WERI-Rb-1 (cell line): ENCODE measurements around the gene BCAT1.

Experiments
- DNase-seq: peaks from one replicate; pipeline ENCODE4 v3.0.0-alpha.2; 2020
- H3K27ac ChIP-seq: fragments of 250-450 bp; sonication (Bioruptor Pico); 2 replicates; pipeline ENCODE4 v1.5.1; 2020; ENCODE audit warnings: mild to moderate bottlenecking, moderate library complexity
- H3K27me3 ChIP-seq: fragments of 250-450 bp; sonication (Bioruptor Pico); 2 replicates; pipeline ENCODE4 v1.5.1; 2021; ENCODE audit warnings: mild to moderate bottlenecking, low read depth, moderate library complexity; ENCODE audit not compliant: insufficient read depth, severe bottlenecking
- H3K36me3 ChIP-seq: fragments of 250-450 bp; sonication (Bioruptor Pico); 2 replicates; pipeline ENCODE4 v1.5.1; 2020; ENCODE audit warnings: mild to moderate bottlenecking, moderate library complexity
- H3K4me3 ChIP-seq: 2 replicates; pipeline ENCODE4 v1.5.1; 2011; ENCODE audit warnings: low read depth, mild to moderate bottlenecking, control low read depth, low read length
- H3K9me3 ChIP-seq: fragments of 250-450 bp; sonication (Bioruptor Pico); 2 replicates; pipeline ENCODE4 v1.5.1; 2021; ENCODE audit warnings: mild to moderate bottlenecking, moderate library complexity; ENCODE audit not compliant: severe bottlenecking
- CTCF ChIP-seq: IDR thresholded peaks from 2 replicates; pipeline ENCODE4 v1.5.1; 2011; ENCODE audit warnings: low read depth, mild to moderate bottlenecking, control low read depth, inconsistent platforms, low read length

BCAT1 gene

DNA sequence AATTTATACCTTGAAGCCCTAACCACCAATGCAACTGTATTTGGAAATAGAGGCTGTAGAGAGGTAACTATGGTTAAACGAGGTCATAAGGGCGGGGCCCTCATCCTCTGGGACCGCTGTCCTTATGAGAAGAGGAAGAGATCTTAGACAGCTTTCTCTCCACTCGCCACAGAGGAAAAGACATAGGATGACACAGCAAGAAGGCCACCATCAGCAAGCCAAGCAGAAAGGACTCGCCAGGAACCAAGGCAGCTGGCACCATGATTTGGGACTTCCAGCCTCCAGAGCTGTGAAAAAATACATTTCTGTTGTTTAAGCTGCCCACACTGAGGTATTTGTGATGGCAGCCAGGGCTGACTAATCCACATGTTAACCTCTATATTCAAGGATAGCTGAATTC, 30.4 kb upstream of the BCAT1 start:
- Histone ChIP-seq H3K36me3 (no peaks in the 10 kb centered on the region), H3K27ac (no peak overlapping the region), H3K4me3 (no peak overlapping the region), H3K27me3 (no peaks in the 10 kb centered on the region), H3K9me3 (no peaks in the 10 kb centered on the region)
- TF ChIP-seq CTCF: no peak
- DNase-seq: no peak

DNA sequence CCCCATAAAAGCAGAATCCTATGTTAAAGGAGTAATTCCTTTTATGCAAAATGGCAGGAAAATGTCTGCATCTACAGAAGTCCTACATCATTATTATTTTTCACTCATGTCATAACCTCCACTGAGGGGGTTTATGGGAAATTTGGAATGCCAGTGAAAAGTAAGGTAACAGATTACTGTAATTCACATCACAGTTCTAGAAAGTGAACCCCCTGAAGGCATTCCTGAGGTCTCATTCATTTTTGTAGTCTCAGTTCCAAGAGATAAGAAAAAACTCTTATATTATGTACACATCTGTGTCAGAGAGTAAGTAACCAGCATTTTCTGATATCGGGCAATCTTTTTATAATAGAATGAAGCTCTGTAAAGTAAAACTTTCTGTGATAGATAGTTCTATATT, 28.8 kb upstream of the BCAT1 start:
- Histone ChIP-seq H3K27ac (no peak overlapping the region), H3K4me3 (no peak overlapping the region), H3K36me3 (no peaks in the 10 kb centered on the region), H3K27me3 (no peaks in the 10 kb centered on the region), H3K9me3 (no peaks in the 10 kb centered on the region)
- TF ChIP-seq CTCF: no peak
- DNase-seq: no peak

GRCh38 chr12:24977060-24977459, 28.2 kb upstream of the BCAT1 start:
- Histone ChIP-seq H3K27me3 (no peaks in the 10 kb centered on the region), H3K4me3 (no peak overlapping the region), H3K36me3 (no peaks in the 10 kb centered on the region), H3K9me3 (no peaks in the 10 kb centered on the region), H3K27ac (no peak overlapping the region)
- no peak for DNase-seq
- no peak for TF ChIP-seq CTCF

GRCh38 chr12:24975425-24975824, 26.5 kb upstream of the BCAT1 start:
- H3K9me3 ChIP-seq: no peaks in the 10 kb centered on the region
- no peak overlapping the region for H3K27ac ChIP-seq
- H3K36me3 ChIP-seq: no peaks in the 10 kb centered on the region
- TF ChIP-seq CTCF: no peak
- H3K4me3 ChIP-seq: no peak overlapping the region
- H3K27me3 ChIP-seq: no peaks in the 10 kb centered on the region
- no peak for DNase-seq

- no peak for TF ChIP-seq CTCF
- H3K9me3 ChIP-seq: no peaks in the 10 kb centered on the region
- H3K4me3 ChIP-seq: no peak overlapping the region
- no peaks in the 10 kb centered on the region for H3K36me3 ChIP-seq
- no peaks in the 10 kb centered on the region for H3K27me3 ChIP-seq
- H3K27ac ChIP-seq: no peak overlapping the region
- no peak for DNase-seq
These were observed 25.3 kb upstream of the BCAT1 start for GRCh38 chr12:24974216-24974615.

DNA sequence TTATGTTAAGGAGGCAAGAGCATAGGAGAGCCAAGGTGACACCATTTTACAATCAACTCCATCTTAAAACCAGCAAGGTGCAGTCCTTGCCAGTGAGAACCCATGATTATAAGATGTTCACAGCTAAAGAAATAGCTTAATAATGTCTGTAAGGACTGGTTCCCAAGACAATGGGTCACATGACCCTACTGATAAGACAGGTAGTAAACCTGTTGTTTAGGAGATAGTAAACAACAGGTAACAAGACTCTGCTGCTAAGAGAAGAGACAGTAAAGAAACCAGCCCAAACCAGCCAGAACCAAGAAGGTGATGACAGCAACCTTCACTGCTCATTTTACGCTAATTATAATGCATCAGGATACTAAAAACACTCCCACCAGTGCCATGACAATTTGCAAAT, 23.2 kb upstream of the BCAT1 start:
- TF ChIP-seq CTCF: no peak
- no peaks in the 10 kb centered on the region for H3K9me3 ChIP-seq
- H3K4me3 ChIP-seq: no peak overlapping the region
- H3K27ac ChIP-seq: no peak overlapping the region
- H3K27me3 ChIP-seq: no peaks in the 10 kb centered on the region
- H3K36me3 ChIP-seq: no peaks in the 10 kb centered on the region
- DNase-seq: no peak
